ENCODE results near the gene RHOH.

Gene RHOH

DNA sequence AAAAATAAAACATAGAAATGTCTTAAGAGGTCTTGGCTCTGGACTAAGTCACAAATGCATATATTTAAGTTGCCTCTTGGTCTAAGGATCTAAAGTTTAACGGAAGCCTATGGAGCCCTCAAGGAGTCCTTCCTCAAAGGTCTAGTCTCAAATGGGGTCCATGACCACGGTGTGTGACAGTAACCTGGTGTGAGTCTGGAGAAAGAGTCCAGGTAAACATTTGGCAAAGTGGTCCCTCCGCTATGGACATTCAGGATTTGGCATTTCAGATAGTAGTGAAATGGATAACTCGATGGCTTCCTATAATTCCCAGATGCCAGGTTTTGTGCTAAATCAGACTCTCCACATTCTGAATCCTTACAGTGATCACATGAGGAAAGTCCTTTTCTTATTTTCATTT is 44.2 kb downstream of the RHOH start:
- TF ChIP-seq, protein P1, sequence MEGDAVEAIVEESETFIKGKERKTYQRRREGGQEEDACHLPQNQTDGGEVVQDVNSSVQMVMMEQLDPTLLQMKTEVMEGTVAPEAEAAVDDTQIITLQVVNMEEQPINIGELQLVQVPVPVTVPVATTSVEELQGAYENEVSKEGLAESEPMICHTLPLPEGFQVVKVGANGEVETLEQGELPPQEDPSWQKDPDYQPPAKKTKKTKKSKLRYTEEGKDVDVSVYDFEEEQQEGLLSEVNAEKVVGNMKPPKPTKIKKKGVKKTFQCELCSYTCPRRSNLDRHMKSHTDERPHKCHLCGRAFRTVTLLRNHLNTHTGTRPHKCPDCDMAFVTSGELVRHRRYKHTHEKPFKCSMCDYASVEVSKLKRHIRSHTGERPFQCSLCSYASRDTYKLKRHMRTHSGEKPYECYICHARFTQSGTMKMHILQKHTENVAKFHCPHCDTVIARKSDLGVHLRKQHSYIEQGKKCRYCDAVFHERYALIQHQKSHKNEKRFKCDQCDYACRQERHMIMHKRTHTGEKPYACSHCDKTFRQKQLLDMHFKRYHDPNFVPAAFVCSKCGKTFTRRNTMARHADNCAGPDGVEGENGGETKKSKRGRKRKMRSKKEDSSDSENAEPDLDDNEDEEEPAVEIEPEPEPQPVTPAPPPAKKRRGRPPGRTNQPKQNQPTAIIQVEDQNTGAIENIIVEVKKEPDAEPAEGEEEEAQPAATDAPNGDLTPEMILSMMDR (IDR thresholded peaks at IDR 0.05; ENCODE audit: low read length): no peak
- no peak for TF ChIP-seq EZH2 (IDR thresholded peaks at IDR 0.05; ENCODE audit: borderline replicate concordance, low read length)
- H3K4me1 ChIP-seq (ENCODE audit: insufficient read depth, low read length, severe bottlenecking): peaks cover 96% of the 10 kb centered on the region
- H3K9ac ChIP-seq (ENCODE audit: low read length): no peak overlapping the region
- H3K36me3 ChIP-seq (ENCODE audit: insufficient read depth, low read length): peaks cover 94% of the 10 kb centered on the region
- no peaks in the 10 kb centered on the region for H3K9me3 ChIP-seq (ENCODE audit: low read length)
- no peak overlapping the region for H3K4me3 ChIP-seq (ENCODE audit: low read depth, low read length, poor library complexity, severe bottlenecking)
- H3K27ac ChIP-seq (ENCODE audit: low read depth, low read length, poor library complexity, severe bottlenecking): peak overlapping the region; percentile 88
- peak overlapping the region; percentile 26; the same call in 1 of the 2 replicates for H3K4me2 ChIP-seq (ENCODE audit: low read length)
- no peaks in the 10 kb centered on the region for H3K27me3 ChIP-seq (ENCODE audit: insufficient read depth, low read length)
- H3F3A ChIP-seq (ENCODE audit: insufficient read depth, low read length): peaks cover 36% of the 10 kb centered on the region
- H3K79me2 ChIP-seq (ENCODE audit: insufficient read depth, low read length): peaks cover 49% of the 10 kb centered on the region
- H4K20me1 ChIP-seq (ENCODE audit: insufficient read depth, low read length): no peaks in the 10 kb centered on the region
- H2AFZ ChIP-seq (ENCODE audit: low read length): no peak overlapping the region
- no peaks in the 10 kb centered on the region for H3K9me2 ChIP-seq (ENCODE audit: low read depth, low read length)

DNA sequence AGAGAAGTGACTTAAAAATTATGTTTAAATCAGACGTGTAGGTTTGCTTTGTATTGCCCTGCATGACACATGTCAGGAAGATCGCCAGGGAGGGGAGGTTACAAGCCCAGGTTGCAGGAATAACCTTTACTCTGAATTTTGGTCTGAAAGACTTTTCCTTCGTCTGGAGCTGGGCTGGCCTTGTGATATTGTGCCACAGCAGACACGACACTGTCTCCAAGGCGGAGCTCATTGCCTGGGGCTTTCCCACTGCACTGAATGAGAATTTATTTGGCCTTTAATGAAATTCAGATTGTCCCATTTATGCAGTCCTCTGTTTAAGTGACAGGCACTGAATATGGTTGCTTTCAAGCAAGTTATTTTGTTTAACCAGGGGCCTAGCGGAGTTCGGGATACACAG is 45.1 kb downstream of the RHOH start:
- Histone ChIP-seq H3K4me2 (ENCODE audit: low read length) (peak overlapping the region; percentile 26; the same call in 1 of the 2 replicates), H3K4me3 (ENCODE audit: low read depth, low read length, poor library complexity, severe bottlenecking) (no peak overlapping the region), H3F3A (ENCODE audit: insufficient read depth, low read length) (peaks cover 45% of the 10 kb centered on the region), H4K20me1 (ENCODE audit: insufficient read depth, low read length) (no peaks in the 10 kb centered on the region), H3K27ac (ENCODE audit: low read depth, low read length, poor library complexity, severe bottlenecking) (peak overlapping the region; percentile 88), H3K27me3 (ENCODE audit: insufficient read depth, low read length) (no peaks in the 10 kb centered on the region), H3K4me1 (ENCODE audit: insufficient read depth, low read length, severe bottlenecking) (peaks cover 96% of the 10 kb centered on the region), H3K9me3 (ENCODE audit: low read length) (no peaks in the 10 kb centered on the region), H3K9me2 (ENCODE audit: low read depth, low read length) (no peaks in the 10 kb centered on the region), H3K9ac (ENCODE audit: low read length) (peak overlapping the region; percentile 28; the same call in 1 of the 2 replicates), H3K79me2 (ENCODE audit: insufficient read depth, low read length) (peaks cover 40% of the 10 kb centered on the region), H2AFZ (ENCODE audit: low read length) (no peak overlapping the region), H3K36me3 (ENCODE audit: insufficient read depth, low read length) (peaks cover 92% of the 10 kb centered on the region)
- TF ChIP-seq, protein P1 (IDR thresholded peaks at IDR 0.05; ENCODE audit: low read length): no peak
- TF ChIP-seq EZH2 (IDR thresholded peaks at IDR 0.05; ENCODE audit: borderline replicate concordance, low read length): no peak

DNA sequence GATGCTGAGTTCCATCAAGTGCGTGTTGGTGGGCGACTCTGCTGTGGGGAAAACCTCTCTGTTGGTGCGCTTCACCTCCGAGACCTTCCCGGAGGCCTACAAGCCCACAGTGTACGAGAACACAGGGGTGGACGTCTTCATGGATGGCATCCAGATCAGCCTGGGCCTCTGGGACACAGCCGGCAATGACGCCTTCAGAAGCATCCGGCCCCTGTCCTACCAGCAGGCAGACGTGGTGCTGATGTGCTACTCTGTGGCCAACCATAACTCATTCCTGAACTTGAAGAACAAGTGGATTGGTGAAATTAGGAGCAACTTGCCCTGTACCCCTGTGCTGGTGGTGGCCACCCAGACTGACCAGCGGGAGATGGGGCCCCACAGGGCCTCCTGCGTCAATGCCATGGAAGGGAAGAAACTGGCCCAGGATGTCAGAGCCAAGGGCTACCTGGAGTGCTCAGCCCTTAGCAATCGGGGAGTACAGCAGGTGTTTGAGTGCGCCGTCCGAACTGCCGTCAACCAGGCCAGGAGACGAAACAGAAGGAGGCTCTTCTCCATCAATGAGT is 46.6 kb downstream of the RHOH start:
- Histone ChIP-seq H3K27me3 (ENCODE audit: insufficient read depth, low read length) (no peaks in the 10 kb centered on the region), H4K20me1 (ENCODE audit: insufficient read depth, low read length) (no peaks in the 10 kb centered on the region), H3K4me3 (ENCODE audit: low read depth, low read length, poor library complexity, severe bottlenecking) (no peak overlapping the region), H2AFZ (ENCODE audit: low read length) (no peak overlapping the region), H3K9me2 (ENCODE audit: low read depth, low read length) (no peaks in the 10 kb centered on the region), H3K9ac (ENCODE audit: low read length) (no peak overlapping the region), H3K9me3 (ENCODE audit: low read length) (no peaks in the 10 kb centered on the region), H3F3A (ENCODE audit: insufficient read depth, low read length) (peaks cover 50% of the 10 kb centered on the region), H3K79me2 (ENCODE audit: insufficient read depth, low read length) (peaks cover 25% of the 10 kb centered on the region), H3K4me1 (ENCODE audit: insufficient read depth, low read length, severe bottlenecking) (peaks cover 94% of the 10 kb centered on the region), H3K4me2 (ENCODE audit: low read length) (no peak overlapping the region), H3K36me3 (ENCODE audit: insufficient read depth, low read length) (peaks cover 78% of the 10 kb centered on the region), H3K27ac (ENCODE audit: low read depth, low read length, poor library complexity, severe bottlenecking) (peak overlapping the region; percentile 88)
- TF ChIP-seq, protein P1 (IDR thresholded peaks at IDR 0.05; ENCODE audit: low read length): no peak
- no peak for TF ChIP-seq EZH2 (IDR thresholded peaks at IDR 0.05; ENCODE audit: borderline replicate concordance, low read length)
